Neural cell (in vitro differentiated cells): ENCODE results near the gene TLE3. TPM values are rescaled to one million over a fixed set of nuclear protein-coding genes. Genes with fewer than 3 reads are reported as not detected.
A peak's percentile ranks its signal among the peaks of the same experiment; 100 is the strongest.

ENCODE experiments used
- H2AFZ ChIP-seq: fragments of 200-600, 300-800 bp; sonication (generic), shearing (Covaris generic); 2 replicates; pipeline ENCODE4 v1.6.0; 2014; ENCODE audit warnings: low read depth, mild to moderate bottlenecking, antibody characterized with exemption, low read length, moderate library complexity
- H3F3A ChIP-seq: fragments of 200-600 bp; shearing (Covaris generic); 2 replicates; pipeline ENCODE4 v1.6.1; 2016; ENCODE audit warnings: mild to moderate bottlenecking, moderate library complexity, mixed read lengths, antibody characterized with exemption, low read length; ENCODE audit not compliant: insufficient read depth, poor library complexity, severe bottlenecking
- H3K27ac ChIP-seq: fragments of 200-600, 300-800 bp; sonication (generic), shearing (Covaris generic); 2 replicates; pipeline ENCODE4 v1.5.1; 2014; ENCODE audit warnings: mild to moderate bottlenecking, low read length, moderate library complexity
- H3K27me3 ChIP-seq: fragments of 300-800, 200-600 bp; sonication (generic), shearing (Covaris generic); 2 replicates; pipeline ENCODE4 v1.6.0; 2014; ENCODE audit warnings: mild to moderate bottlenecking, low read depth, low read length, moderate library complexity; ENCODE audit not compliant: insufficient read depth
- H3K36me3 ChIP-seq: fragments of 300-800, 200-600 bp; sonication (generic), shearing (Covaris generic); 2 replicates; pipeline ENCODE4 v1.5.1; 2014; ENCODE audit warnings: mild to moderate bottlenecking, antibody characterized with exemption, low read length, moderate library complexity; ENCODE audit not compliant: insufficient read depth
- H3K4me2 ChIP-seq: fragments of 300-800, 200-600 bp; sonication (generic), shearing (Covaris generic); 2 replicates; pipeline ENCODE4 v1.6.0; 2014; ENCODE audit warnings: mild to moderate bottlenecking, low read length
- H3K4me3 ChIP-seq: fragments of 300-800, 200-600 bp; sonication (generic), shearing (Covaris generic); 2 replicates; pipeline ENCODE4 v1.5.1; 2014; ENCODE audit warnings: mild to moderate bottlenecking, low read length, moderate library complexity
- H3K79me2 ChIP-seq: fragments of 200-600 bp; shearing (Covaris generic); replicated peaks from 2 replicates; pipeline ENCODE4 v1.6.0; 2014; ENCODE audit warnings: mild to moderate bottlenecking, low read length, moderate library complexity; ENCODE audit not compliant: insufficient read depth
- H3K9ac ChIP-seq: fragments of 300-800, 200-600 bp; sonication (generic), shearing (Covaris generic); 2 replicates; pipeline ENCODE4 v1.6.1; 2016; ENCODE audit warnings: mild to moderate bottlenecking, low read length, mixed read lengths
- H3K9me2 ChIP-seq: fragments of 200-600 bp; shearing (Covaris generic); 2 replicates; pipeline ENCODE4 v1.6.1; 2016; ENCODE audit warnings: mild to moderate bottlenecking, low read length, mixed read lengths; ENCODE audit not compliant: insufficient read depth
- H3K9me3 ChIP-seq: fragments of 200-600, 300-800 bp; sonication (generic), shearing (Covaris generic); 2 replicates; pipeline ENCODE4 v1.6.1; 2016; ENCODE audit warnings: mild to moderate bottlenecking, mixed run types, low read length, moderate library complexity, mixed read lengths
- H4K20me1 ChIP-seq: fragments of 200-600 bp; shearing (Covaris generic); 2 replicates; pipeline ENCODE4 v1.6.1; 2016; ENCODE audit warnings: mild to moderate bottlenecking, mixed run types; ENCODE audit not compliant: insufficient read depth
- EP300 ChIP-seq: fragments of 450-650 bp; conservative IDR thresholded peaks from 2 replicates; pipeline ENCODE4 v1.6.1; 2014; ENCODE audit warnings: antibody characterized with exemption, mild to moderate bottlenecking, moderate library complexity; ENCODE audit not compliant: poor library complexity, severe bottlenecking
- EZH2 ChIP-seq: fragments of 200-600, 300-800 bp; shearing (Covaris generic), sonication (generic); IDR thresholded peaks from 2 replicates; pipeline ENCODE4 v1.6.1; 2014; ENCODE audit warnings: antibody characterized with exemption, low read length, borderline replicate concordance, mild to moderate bottlenecking; ENCODE audit not compliant: insufficient read depth, poor library complexity, severe bottlenecking
- MXI1 ChIP-seq: fragments of 450-650 bp; conservative IDR thresholded peaks from 2 replicates; pipeline ENCODE4 v1.6.1; 2014; ENCODE audit warnings: antibody characterized with exemption, mild to moderate bottlenecking; ENCODE audit not compliant: poor library complexity, severe bottlenecking
- POLR2AphosphoS5 ChIP-seq: IDR thresholded peaks from 2 replicates; pipeline ENCODE4 v1.6.1; 2012
- RAD21 ChIP-seq: fragments of 450-650 bp; conservative IDR thresholded peaks from 2 replicates; pipeline ENCODE4 v1.6.1; 2014; ENCODE audit warnings: antibody characterized with exemption, mild to moderate bottlenecking, moderate library complexity
- SMC3 ChIP-seq: fragments of 450-650 bp; conservative IDR thresholded peaks from 2 replicates; pipeline ENCODE4 v1.6.1; 2014; ENCODE audit warnings: antibody characterized with exemption, mild to moderate bottlenecking, moderate library complexity; ENCODE audit not compliant: poor library complexity
- TAF1 ChIP-seq: IDR thresholded peaks from 2 replicates; pipeline ENCODE4 v1.6.1; 2012; ENCODE audit warnings: low read depth
- polyA plus RNA-seq: library from polyadenylated mRNA; depleted of rRNA; stranded (reverse); fragments of >200 nt; gene quantifications from 2 replicates; pipeline ENCODE4 v1.2.3, GENCODE V29; 2014
- TF ChIP-seq, protein P1 (sequence below): fragments of 450-650 bp; IDR thresholded peaks from 2 replicates; pipeline ENCODE4 v1.5.1; 2014; ENCODE audit warnings: antibody characterized with exemption, mild to moderate bottlenecking, moderate library complexity; ENCODE audit not compliant: poor library complexity, severe bottlenecking
- TF ChIP-seq, protein P2 (sequence below): IDR thresholded peaks from 2 replicates; pipeline ENCODE4 v1.6.1; 2012; ENCODE audit warnings: borderline replicate concordance

The TLE3 gene
- polyA plus RNA-seq, 1 donor from 2014 or later, result 27.6 TPM

DNA sequence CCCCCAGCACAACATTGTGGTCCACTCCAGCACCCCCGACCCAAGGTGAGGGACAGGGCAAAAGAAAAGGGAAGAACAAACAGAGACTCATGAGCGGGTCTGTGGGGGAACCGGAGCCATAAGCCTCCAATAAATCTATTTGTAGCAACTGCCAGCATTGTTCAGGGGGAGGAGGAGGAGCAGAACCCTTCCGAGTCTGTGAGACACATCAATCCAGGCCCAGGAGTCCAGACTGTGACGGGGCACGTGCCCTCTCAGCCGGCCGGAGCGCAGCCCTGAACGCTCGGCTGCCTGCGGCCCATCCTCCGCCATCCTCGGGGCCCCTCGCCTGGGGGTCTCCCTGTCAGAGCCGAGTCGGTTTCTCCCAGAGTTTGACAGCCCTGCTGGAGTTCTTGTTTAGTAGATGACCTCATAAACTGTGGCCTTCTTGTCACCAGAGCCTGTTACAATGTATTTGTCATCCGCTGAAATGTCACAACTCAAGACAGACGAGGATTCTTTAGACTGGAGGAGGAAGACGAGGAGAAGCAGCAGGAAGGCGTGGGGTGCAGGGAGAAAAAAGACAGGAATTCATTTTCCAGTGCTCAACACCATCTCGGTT is 47.9 kb downstream of the TLE3 start:
- Histone ChIP-seq H3K9ac (no peak overlapping the region), H3K4me2 (no peak overlapping the region), H3K4me3 (no peak overlapping the region), H2AFZ (no peak overlapping the region), H4K20me1 (no peaks in the 10 kb centered on the region), H3K27ac (no peak overlapping the region), H3K9me3 (no peaks in the 10 kb centered on the region), H3K27me3 (no peaks in the 10 kb centered on the region), H3K79me2 (no peaks in the 10 kb centered on the region), H3F3A (no peaks in the 10 kb centered on the region), H3K9me2 (no peaks in the 10 kb centered on the region), H3K36me3 (no peaks in the 10 kb centered on the region)
- TF ChIP-seq RAD21, result no peak
- no peak for TF ChIP-seq MXI1
- TF ChIP-seq POLR2AphosphoS5, result peak; percentile 17
- TF ChIP-seq SMC3, result no peak
- TF ChIP-seq, protein P1, sequence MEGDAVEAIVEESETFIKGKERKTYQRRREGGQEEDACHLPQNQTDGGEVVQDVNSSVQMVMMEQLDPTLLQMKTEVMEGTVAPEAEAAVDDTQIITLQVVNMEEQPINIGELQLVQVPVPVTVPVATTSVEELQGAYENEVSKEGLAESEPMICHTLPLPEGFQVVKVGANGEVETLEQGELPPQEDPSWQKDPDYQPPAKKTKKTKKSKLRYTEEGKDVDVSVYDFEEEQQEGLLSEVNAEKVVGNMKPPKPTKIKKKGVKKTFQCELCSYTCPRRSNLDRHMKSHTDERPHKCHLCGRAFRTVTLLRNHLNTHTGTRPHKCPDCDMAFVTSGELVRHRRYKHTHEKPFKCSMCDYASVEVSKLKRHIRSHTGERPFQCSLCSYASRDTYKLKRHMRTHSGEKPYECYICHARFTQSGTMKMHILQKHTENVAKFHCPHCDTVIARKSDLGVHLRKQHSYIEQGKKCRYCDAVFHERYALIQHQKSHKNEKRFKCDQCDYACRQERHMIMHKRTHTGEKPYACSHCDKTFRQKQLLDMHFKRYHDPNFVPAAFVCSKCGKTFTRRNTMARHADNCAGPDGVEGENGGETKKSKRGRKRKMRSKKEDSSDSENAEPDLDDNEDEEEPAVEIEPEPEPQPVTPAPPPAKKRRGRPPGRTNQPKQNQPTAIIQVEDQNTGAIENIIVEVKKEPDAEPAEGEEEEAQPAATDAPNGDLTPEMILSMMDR, result no peak
- no peak for TF ChIP-seq TAF1
- TF ChIP-seq EZH2, result no peak
- peak; percentile 18 for TF ChIP-seq EP300
- TF ChIP-seq, protein P2, sequence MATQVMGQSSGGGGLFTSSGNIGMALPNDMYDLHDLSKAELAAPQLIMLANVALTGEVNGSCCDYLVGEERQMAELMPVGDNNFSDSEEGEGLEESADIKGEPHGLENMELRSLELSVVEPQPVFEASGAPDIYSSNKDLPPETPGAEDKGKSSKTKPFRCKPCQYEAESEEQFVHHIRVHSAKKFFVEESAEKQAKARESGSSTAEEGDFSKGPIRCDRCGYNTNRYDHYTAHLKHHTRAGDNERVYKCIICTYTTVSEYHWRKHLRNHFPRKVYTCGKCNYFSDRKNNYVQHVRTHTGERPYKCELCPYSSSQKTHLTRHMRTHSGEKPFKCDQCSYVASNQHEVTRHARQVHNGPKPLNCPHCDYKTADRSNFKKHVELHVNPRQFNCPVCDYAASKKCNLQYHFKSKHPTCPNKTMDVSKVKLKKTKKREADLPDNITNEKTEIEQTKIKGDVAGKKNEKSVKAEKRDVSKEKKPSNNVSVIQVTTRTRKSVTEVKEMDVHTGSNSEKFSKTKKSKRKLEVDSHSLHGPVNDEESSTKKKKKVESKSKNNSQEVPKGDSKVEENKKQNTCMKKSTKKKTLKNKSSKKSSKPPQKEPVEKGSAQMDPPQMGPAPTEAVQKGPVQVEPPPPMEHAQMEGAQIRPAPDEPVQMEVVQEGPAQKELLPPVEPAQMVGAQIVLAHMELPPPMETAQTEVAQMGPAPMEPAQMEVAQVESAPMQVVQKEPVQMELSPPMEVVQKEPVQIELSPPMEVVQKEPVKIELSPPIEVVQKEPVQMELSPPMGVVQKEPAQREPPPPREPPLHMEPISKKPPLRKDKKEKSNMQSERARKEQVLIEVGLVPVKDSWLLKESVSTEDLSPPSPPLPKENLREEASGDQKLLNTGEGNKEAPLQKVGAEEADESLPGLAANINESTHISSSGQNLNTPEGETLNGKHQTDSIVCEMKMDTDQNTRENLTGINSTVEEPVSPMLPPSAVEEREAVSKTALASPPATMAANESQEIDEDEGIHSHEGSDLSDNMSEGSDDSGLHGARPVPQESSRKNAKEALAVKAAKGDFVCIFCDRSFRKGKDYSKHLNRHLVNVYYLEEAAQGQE, result no peak

DNA sequence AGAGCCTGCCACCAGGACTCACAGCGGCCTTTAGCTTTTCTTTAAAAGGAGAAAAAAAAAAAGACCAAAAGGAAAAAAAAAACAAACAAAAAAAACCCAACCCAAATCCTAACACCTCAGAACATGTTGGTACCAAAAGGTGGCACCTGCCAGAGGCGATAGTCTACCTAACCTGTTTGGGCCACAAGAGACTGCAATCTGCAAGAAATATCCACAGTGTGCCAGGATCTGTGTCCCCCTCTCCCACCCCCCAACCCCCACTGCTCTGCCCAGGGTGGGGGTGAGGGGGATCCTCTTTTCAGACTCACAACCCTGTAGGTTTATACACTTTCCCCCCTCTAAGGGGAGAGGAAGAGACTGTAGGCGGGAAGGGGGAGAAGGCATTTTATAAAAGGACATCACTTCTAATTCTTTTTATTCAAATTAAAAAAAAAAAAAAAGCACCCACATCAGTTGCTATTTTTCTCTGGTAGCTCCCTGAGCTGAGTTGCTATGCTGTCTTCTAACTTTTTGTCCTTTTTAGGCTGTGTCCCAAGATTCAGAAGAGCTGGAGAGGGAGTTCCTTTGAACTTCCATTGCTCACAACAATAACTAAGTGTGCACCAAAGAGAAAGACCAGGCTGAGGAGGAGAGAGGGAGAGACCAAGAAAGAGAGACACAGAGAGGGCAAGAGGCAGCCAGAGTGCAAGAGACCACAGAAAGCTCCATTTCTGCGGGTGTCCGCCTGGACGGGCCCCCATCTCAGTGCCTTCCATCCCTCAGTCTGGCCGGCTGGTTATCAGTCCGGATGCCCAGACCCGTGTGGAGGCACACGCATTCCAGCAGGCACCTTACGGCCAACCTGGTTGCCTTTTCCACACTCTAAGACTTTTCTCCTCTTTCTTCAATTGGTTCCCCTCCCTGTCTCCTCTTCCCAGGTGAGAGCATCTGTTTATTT is 48.9 kb downstream of the TLE3 start:
- no peak overlapping the region for H3K27ac ChIP-seq
- H3K9ac ChIP-seq, result no peak overlapping the region
- H3K79me2 ChIP-seq, result no peaks in the 10 kb centered on the region
- no peaks in the 10 kb centered on the region for H3K27me3 ChIP-seq
- H2AFZ ChIP-seq, result no peak overlapping the region
- no peak for TF ChIP-seq TAF1
- TF ChIP-seq, protein P1, result no peak
- TF ChIP-seq POLR2AphosphoS5, result no peak
- TF ChIP-seq SMC3, result no peak
- TF ChIP-seq, protein P2, result no peak
- TF ChIP-seq EZH2, result no peak
- no peak for TF ChIP-seq MXI1
- no peak for TF ChIP-seq EP300
- TF ChIP-seq RAD21, result no peak
- no peaks in the 10 kb centered on the region for H3F3A ChIP-seq
- no peaks in the 10 kb centered on the region for H3K9me2 ChIP-seq
- no peak overlapping the region for H3K4me2 ChIP-seq
- H3K9me3 ChIP-seq, result no peaks in the 10 kb centered on the region
- no peaks in the 10 kb centered on the region for H3K36me3 ChIP-seq
- no peaks in the 10 kb centered on the region for H4K20me1 ChIP-seq
- H3K4me3 ChIP-seq, result no peak overlapping the region
